Smooth muscle cell (in vitro differentiated cells): Measurements from ENCODE around the gene SDSL. TPM values are rescaled to one million over a fixed set of nuclear protein-coding genes. Genes with fewer than 3 reads are reported as not detected.
A peak's percentile ranks its signal among the peaks of the same experiment; 100 is the strongest.

ENCODE experiments used
- DNase-seq: peaks from one replicate; lab custom pipeline; 2025; ENCODE audit not compliant: unreplicated experiment; lab: John Stamatoyannopoulos, UW
- H2AFZ ChIP-seq: fragments of 200-600 bp; sonication (generic); 2 replicates; pipeline ENCODE4 v1.6.0; 2016; ENCODE audit warnings: antibody characterized with exemption, low read depth, mild to moderate bottlenecking
- H3F3A ChIP-seq: fragments of 200-600 bp; sonication (generic); 2 replicates; pipeline ENCODE4 v1.6.0; 2017; ENCODE audit warnings: antibody characterized with exemption, low read depth
- H3K27ac ChIP-seq: fragments of 200-600 bp; sonication (generic); 2 replicates; pipeline ENCODE4 v1.5.1; 2016; ENCODE audit warnings: low read depth, mild to moderate bottlenecking
- H3K27me3 ChIP-seq: fragments of 200-600 bp; sonication (generic); 2 replicates; pipeline ENCODE4 v1.6.1; 2016; ENCODE audit warnings: low read depth, mild to moderate bottlenecking
- H3K36me3 ChIP-seq: fragments of 200-600 bp; sonication (generic); 2 replicates; pipeline ENCODE4 v1.5.1; 2016; ENCODE audit warnings: low read depth
- H3K4me1 ChIP-seq: fragments of 200-600 bp; sonication (generic); 2 replicates; pipeline ENCODE4 v1.5.1; 2016; ENCODE audit warnings: low read depth
- H3K4me2 ChIP-seq: fragments of 200-600 bp; sonication (generic); 2 replicates; pipeline ENCODE4 v1.6.0; 2016; ENCODE audit warnings: mild to moderate bottlenecking
- H3K4me3 ChIP-seq: fragments of 200-600 bp; sonication (generic); 2 replicates; pipeline ENCODE4 v1.5.1; 2016; ENCODE audit warnings: mild to moderate bottlenecking
- H3K79me2 ChIP-seq: fragments of 200-600 bp; sonication (generic); 2 replicates; pipeline ENCODE4 v1.6.0; 2016; ENCODE audit warnings: low read depth, mild to moderate bottlenecking
- H3K9ac ChIP-seq: fragments of 200-600 bp; sonication (generic); 2 replicates; pipeline ENCODE4 v1.6.0; 2016; ENCODE audit warnings: low read depth
- H3K9me3 ChIP-seq: fragments of 200-600 bp; sonication (generic); replicated peaks from 2 replicates; pipeline ENCODE4 v1.5.1; 2016; ENCODE audit warnings: low read depth
- H4K20me1 ChIP-seq: fragments of 200-600 bp; sonication (generic); 2 replicates; pipeline ENCODE4 v1.6.0; 2016; ENCODE audit warnings: low read depth
- WGBS: methylation state at CpG from one replicate; pipeline ENCODE4 v1.1.7; 2016; ENCODE audit warnings: low lambda C conversion rate; 5-methylcytosine and 5-hydroxymethylcytosine counted together
- polyA plus RNA-seq: library from polyadenylated mRNA; unstranded; fragments of >200 nt; fragmentation: Nextera tagmentation; extraction: Ambion mirVana; gene quantifications from 2 replicates; pipeline ENCODE4 v1.2.1, GENCODE V29; 2016
- total RNA-seq: library from RNA; depleted of rRNA; stranded (reverse); fragments of >200 nt; gene quantifications from 2 replicates; pipeline ENCODE4 v1.2.3, GENCODE V29; 2014
- TF ChIP-seq, protein P1 (sequence below): fragments of 200-600 bp; sonication (generic); IDR thresholded peaks from 2 replicates; pipeline ENCODE4 v1.5.1; 2017; ENCODE audit warnings: borderline replicate concordance, mild to moderate bottlenecking, antibody characterized with exemption; ENCODE audit not compliant: insufficient read depth, poor library complexity, severe bottlenecking

Gene SDSL
- total and polyA plus RNA-seq, 2 experiments from 2014 or later, result 3.6 to 6.7 TPM

DNA sequence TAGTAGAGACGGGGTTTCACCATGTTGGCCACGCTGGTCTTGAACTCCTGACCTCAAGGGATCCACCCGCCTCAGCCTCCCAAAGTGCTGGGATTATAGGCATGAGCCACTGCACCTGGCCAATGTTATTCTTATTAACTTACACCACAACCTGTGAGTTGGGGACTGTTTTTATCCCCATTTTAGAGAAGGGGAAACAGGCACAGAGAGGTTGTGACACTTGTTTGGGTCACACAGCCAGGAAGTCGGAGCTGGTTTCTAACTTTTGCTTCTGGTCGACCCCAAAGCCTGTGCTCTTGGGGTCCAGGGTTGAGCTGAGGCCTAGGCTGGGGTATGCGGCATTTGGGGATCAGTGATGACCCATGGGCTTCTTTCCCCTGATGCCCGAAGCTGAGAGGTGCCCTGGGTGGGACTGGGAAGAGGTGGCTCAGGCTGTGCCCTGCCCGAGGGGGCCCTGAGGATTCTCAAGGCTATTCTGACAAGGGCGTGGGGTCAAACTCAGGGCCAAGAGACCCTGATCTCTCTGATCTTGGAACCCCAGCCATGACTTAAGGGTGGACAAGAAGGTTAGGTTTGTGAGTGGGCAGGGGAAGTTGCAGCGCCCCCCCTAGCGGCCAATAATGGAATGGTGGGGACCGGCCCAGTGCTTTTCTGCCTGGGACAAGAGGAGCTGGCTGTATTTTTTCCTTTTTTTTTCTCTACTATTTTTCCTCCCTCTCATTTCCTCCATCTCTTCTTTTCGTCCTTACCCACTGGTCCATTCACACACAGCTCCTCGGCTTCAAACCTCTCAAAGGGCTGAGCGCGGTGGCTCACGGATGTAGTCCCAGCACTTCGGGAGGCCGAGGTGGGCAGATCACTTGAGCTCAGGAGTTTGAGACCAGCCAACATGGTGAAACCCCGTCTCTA is 3.0 kb downstream of the SDSL start:
- 49% methylated on average over 19 of the region's 20 CpGs for WGBS
- H3K4me2 ChIP-seq, result no peak overlapping the region

DNA sequence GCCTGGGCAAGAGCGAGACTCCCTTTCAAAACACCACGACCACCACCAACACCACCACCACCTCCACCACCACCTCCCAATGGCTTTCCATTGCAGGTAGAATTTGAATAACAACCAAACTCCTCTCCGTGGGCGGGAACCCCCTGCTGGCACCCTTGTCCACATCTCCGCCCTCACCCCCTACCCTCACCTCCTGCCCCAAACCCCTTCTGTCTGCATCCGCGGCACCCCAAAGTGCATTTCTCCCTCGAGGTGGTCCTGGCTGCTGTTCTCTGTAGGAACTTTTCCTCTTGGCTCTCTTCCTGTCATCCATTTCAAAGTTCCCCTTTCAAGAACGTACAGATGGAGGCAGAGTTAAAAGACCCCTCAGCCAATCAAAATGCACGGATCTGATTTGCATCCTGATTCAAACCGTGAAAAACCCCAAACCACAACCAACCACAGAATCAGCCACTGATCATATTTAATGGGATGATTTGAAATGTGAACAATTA is 3.8 kb downstream of the SDSL start:
- Histone ChIP-seq H4K20me1 (no peaks in the 10 kb centered on the region), H3K4me3 (no peak overlapping the region), H3K9ac (no peak overlapping the region), H3K36me3 (no peaks in the 10 kb centered on the region), H3F3A (no peaks in the 10 kb centered on the region), H3K27me3 (no peaks in the 10 kb centered on the region), H3K79me2 (no peaks in the 10 kb centered on the region), H3K4me1 (peaks cover 5% of the 10 kb centered on the region), H3K27ac (no peak overlapping the region), H3K9me3 (no peaks in the 10 kb centered on the region), H2AFZ (no peak overlapping the region), H3K4me2 (no peak overlapping the region)
- TF ChIP-seq, protein P1, sequence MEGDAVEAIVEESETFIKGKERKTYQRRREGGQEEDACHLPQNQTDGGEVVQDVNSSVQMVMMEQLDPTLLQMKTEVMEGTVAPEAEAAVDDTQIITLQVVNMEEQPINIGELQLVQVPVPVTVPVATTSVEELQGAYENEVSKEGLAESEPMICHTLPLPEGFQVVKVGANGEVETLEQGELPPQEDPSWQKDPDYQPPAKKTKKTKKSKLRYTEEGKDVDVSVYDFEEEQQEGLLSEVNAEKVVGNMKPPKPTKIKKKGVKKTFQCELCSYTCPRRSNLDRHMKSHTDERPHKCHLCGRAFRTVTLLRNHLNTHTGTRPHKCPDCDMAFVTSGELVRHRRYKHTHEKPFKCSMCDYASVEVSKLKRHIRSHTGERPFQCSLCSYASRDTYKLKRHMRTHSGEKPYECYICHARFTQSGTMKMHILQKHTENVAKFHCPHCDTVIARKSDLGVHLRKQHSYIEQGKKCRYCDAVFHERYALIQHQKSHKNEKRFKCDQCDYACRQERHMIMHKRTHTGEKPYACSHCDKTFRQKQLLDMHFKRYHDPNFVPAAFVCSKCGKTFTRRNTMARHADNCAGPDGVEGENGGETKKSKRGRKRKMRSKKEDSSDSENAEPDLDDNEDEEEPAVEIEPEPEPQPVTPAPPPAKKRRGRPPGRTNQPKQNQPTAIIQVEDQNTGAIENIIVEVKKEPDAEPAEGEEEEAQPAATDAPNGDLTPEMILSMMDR, result no peak
- WGBS, result 21% methylated on average over 9 of the region's 11 CpGs
- no peak for DNase-seq

More for the DNA sequence above, 3.0 kb downstream of the SDSL start:
- no peak overlapping the region for H3K27ac ChIP-seq
- TF ChIP-seq, protein P1, result peak; percentile 74
- H2AFZ ChIP-seq, result no peak overlapping the region
- DNase-seq, result peak; percentile 16
- no peak overlapping the region for H3K9ac ChIP-seq
- H3F3A ChIP-seq, result no peaks in the 10 kb centered on the region
- H3K4me1 ChIP-seq, result peaks cover 5% of the 10 kb centered on the region
- H3K4me3 ChIP-seq, result no peak overlapping the region
- no peaks in the 10 kb centered on the region for H3K79me2 ChIP-seq
- no peaks in the 10 kb centered on the region for H4K20me1 ChIP-seq
- no peaks in the 10 kb centered on the region for H3K27me3 ChIP-seq
- H3K9me3 ChIP-seq, result no peaks in the 10 kb centered on the region
- H3K36me3 ChIP-seq, result no peaks in the 10 kb centered on the region

DNA sequence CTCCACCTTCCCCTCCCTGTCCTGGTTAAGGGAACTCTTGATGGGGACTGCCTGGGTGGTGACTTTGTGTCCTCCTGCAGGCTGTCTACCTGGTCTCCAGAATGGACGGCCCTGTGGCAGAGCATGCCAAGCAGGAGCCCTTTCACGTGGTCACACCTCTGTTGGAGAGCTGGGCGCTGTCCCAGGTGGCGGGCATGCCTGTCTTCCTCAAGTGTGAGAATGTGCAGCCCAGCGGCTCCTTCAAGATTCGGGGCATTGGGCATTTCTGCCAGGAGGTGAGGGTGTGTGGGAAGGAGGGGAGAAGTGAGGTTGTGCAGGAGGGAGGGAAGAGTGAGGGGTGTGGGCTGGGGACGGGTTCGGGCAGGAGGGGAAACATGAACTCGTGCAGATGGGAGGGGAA is 5.7 kb downstream of the SDSL start:
- H3K4me3 ChIP-seq, result no peak overlapping the region
- H3K9ac ChIP-seq, result no peak overlapping the region
- H2AFZ ChIP-seq, result no peak overlapping the region
- H3K27me3 ChIP-seq, result no peaks in the 10 kb centered on the region
- DNase-seq, result no peak
- no peaks in the 10 kb centered on the region for H3K9me3 ChIP-seq
- no peaks in the 10 kb centered on the region for H3K4me1 ChIP-seq
- TF ChIP-seq, protein P1, result no peak
- H3K36me3 ChIP-seq, result no peaks in the 10 kb centered on the region
- H3F3A ChIP-seq, result no peaks in the 10 kb centered on the region
- H3K27ac ChIP-seq, result no peak overlapping the region
- 79% methylated on average over 9 of the region's 9 CpGs for WGBS
- H4K20me1 ChIP-seq, result no peaks in the 10 kb centered on the region
- no peaks in the 10 kb centered on the region for H3K79me2 ChIP-seq
- H3K4me2 ChIP-seq, result no peak overlapping the region
